Measurements from ENCODE around the gene KRT37. TPM values are rescaled to one million over a fixed set of nuclear protein-coding genes. Genes with fewer than 3 reads are reported as not detected.

The KRT37 gene
- total and polyA plus RNA-seq, 2 of the 13 experiments (the other 11 are each of a cell fraction or from before 2014, with no cell fraction given) = 0.69 TPM; not detected in 1

- TF ChIP-seq, protein P1, sequence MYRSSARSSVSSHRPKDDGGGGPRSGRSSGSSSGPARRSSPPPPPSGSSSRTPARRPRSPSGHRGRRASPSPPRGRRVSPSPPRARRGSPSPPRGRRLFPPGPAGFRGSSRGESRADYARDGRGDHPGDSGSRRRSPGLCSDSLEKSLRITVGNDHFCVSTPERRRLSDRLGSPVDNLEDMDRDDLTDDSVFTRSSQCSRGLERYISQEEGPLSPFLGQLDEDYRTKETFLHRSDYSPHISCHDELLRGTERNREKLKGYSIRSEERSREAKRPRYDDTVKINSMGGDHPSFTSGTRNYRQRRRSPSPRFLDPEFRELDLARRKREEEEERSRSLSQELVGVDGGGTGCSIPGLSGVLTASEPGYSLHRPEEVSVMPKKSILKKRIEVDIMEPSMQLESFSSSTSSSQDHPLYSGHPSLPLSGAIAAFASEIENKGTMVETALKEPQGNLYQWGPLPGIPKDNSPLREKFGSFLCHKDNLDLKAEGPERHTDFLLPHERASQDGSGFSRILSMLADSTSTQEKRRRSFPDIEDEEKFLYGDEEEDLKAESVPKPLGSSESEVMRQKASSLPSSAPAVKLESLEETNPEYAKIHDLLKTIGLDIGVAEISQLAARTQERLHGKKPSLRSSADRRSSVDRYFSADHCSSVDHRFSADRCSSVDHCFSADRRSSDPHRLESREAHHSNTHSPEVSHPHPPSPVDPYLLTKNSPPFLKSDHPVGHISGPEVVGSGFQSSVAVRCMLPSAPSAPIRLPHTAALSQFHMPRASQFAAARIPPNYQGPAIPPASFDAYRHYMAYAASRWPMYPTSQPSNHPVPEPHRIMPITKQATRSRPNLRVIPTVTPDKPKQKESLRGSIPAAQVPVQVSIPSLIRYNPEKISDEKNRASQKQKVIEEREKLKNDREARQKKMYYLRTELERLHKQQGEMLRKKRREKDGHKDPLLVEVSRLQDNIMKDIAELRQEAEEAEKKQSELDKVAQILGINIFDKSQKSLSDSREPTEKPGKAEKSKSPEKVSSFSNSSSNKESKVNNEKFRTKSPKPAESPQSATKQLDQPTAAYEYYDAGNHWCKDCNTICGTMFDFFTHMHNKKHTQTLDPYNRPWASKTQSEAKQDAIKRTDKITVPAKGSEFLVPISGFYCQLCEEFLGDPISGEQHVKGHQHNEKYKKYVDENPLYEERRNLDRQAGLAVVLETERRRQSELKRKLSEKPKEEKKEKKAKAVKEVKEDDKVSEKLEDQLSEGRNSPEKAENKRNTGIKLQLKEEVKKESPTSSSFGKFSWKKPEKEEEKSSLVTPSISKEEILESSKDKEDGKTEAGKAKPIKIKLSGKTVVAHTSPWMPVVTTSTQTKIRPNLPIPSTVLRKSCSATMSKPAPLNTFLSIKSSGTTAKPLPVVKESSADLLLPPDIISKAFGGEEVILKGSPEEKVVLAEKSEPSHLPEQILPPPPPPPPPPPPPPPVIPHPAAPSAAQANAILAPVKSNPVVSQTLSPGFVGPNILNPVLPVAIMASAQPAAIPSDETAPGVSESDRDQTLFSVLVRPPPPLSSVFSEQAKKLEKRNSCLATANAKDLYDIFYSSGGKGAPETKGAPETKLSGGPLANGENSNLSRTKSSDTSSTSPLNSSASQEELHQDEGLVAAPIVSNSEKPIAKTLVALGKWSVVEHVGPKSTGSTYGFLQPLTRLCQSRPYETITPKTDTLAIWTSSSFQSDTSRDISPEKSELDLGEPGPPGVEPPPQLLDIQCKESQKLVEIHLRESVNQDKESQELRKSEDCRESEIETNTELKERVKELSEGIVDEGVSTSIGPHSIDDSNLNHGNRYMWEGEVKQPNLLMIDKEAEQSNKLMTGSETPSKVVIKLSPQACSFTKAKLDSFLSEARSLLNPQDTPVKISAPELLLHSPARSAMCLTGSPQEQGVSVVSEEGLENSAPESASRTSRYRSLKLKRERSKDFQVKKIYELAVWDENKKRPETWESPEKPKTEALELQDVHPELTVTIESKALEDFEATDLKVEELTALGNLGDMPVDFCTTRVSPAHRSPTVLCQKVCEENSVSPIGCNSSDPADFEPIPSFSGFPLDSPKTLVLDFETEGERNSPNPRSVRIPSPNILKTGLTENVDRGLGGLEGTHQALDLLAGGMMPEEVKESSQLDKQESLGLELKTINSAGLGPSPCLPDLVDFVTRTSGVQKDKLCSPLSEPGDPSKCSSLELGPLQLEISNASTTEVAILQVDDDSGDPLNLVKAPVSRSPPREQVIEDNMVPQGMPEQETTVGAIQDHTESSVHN (CRISPR knock-in tag; IDR thresholded peaks at IDR 0.05) = no peak
- no peak for TF ChIP-seq E2F5 (CRISPR knock-in tag; conservative IDR thresholded peaks at IDR 0.05)
- TF ChIP-seq ZMYM4 (CRISPR knock-in tag; IDR thresholded peaks at IDR 0.05) = no peak
- TF ChIP-seq, protein P2, sequence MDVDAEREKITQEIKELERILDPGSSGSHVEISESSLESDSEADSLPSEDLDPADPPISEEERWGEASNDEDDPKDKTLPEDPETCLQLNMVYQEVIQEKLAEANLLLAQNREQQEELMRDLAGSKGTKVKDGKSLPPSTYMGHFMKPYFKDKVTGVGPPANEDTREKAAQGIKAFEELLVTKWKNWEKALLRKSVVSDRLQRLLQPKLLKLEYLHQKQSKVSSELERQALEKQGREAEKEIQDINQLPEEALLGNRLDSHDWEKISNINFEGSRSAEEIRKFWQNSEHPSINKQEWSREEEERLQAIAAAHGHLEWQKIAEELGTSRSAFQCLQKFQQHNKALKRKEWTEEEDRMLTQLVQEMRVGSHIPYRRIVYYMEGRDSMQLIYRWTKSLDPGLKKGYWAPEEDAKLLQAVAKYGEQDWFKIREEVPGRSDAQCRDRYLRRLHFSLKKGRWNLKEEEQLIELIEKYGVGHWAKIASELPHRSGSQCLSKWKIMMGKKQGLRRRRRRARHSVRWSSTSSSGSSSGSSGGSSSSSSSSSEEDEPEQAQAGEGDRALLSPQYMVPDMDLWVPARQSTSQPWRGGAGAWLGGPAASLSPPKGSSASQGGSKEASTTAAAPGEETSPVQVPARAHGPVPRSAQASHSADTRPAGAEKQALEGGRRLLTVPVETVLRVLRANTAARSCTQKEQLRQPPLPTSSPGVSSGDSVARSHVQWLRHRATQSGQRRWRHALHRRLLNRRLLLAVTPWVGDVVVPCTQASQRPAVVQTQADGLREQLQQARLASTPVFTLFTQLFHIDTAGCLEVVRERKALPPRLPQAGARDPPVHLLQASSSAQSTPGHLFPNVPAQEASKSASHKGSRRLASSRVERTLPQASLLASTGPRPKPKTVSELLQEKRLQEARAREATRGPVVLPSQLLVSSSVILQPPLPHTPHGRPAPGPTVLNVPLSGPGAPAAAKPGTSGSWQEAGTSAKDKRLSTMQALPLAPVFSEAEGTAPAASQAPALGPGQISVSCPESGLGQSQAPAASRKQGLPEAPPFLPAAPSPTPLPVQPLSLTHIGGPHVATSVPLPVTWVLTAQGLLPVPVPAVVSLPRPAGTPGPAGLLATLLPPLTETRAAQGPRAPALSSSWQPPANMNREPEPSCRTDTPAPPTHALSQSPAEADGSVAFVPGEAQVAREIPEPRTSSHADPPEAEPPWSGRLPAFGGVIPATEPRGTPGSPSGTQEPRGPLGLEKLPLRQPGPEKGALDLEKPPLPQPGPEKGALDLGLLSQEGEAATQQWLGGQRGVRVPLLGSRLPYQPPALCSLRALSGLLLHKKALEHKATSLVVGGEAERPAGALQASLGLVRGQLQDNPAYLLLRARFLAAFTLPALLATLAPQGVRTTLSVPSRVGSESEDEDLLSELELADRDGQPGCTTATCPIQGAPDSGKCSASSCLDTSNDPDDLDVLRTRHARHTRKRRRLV (CRISPR knock-in tag; IDR thresholded peaks at IDR 0.05) = no peak
- TF ChIP-seq NFE2L2 (IDR thresholded peaks at IDR 0.05; ENCODE audit: low read length) = no peak
Measured at GRCh38 chr17:41444640-41445039, 20.3 kb upstream of the KRT37 start (continued).

All from HepG2 (cell line).